Transverse colon (tissue), 4 donors: ENCODE results near the gene MIOX.

Experiments
- CTCF ChIP-seq, 5 experiments: fragments of 200-600 bp in 3 of 5; fragments of 450-650 bp in 2 of 5; sonication (generic) in 3 of 5; IDR thresholded peaks; 1 replicate in 2 of 5; 2 replicates in 3 of 5; pipeline ENCODE4 v1.5.1; 2016 to 2017; ENCODE audit warnings: antibody characterized with exemption in 5 of 5, inconsistent platforms in 3 of 5, mild to moderate bottlenecking in 2 of 5, moderate library complexity in 1 of 5
- POLR2A ChIP-seq: fragments of 450-650 bp; IDR thresholded peaks from one replicate; pipeline ENCODE4 v1.6.1; 2016; ENCODE audit warnings: antibody characterized with exemption, mild to moderate bottlenecking, moderate library complexity
- POLR2AphosphoS5 ChIP-seq, 3 donors: sonication (generic); formaldehyde crosslinking; IDR thresholded peaks; one replicate each; pipeline ENCODE4 v1.6.1; 2016; ENCODE audit warnings: antibody characterized with exemption in 3 of 3

- TF ChIP-seq POLR2A: no peak
- TF ChIP-seq CTCF (IDR thresholded peaks at IDR 0.05): no peak
- no peak for TF ChIP-seq POLR2AphosphoS5 (IDR thresholded peaks at IDR 0.05)
Observed at GRCh38 chr22:50459496-50460140, 27.0 kb upstream of the MIOX start.
